Measurements from ENCODE around the gene SEPTIN11. TPM values are rescaled to one million over a fixed set of nuclear protein-coding genes. Genes with fewer than 3 reads are reported as not detected.

Gene SEPTIN11
- 139 TPM for total RNA-seq

DNA sequence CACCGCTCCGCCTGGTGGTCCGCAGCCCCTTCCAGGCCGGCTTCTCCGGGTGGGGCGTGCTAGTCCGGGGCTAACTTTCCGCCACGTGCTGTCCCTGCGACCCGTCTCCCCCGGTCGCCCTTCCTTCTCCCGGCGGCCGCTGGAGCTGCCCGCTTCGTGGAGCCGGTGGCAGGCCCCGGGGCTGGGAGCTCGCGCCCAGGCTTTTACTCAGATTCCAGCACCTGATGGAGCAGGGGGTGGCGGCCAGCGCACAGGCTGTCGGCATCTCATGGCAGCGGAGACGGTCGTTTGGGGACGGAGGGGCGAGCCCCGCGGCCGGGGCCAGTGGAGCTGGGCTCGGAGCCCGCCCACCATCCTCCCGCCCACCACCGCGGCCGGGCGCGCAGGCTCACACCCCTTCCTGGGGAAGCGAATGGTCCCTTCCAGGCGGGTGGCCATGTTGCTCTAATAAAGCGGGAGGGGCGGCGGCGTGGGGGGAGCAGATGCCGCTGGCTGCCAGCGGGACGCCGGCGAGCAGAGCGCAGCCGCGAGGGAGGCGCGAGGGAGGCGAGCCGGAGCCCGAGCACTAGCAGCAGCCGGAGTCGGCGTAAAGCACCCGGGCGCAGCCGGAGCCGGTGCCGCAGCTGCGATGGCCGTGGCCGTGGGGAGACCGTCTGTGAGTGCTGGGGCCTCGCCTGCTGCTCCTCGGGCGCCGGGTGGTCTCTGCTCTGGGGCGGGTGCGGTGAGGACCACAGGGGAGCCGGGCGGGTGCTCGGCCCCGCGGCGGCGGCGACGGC lies at the start of gene SEPTIN11:
SEPTIN11 (plus strand) TSS at position 477 of the 776 bp plus-strand sequence; CDS start at position 629, 152 bp downstream.
- peak; percentile 95 for DNase-seq (ENCODE audit: low spot score)

DNA sequence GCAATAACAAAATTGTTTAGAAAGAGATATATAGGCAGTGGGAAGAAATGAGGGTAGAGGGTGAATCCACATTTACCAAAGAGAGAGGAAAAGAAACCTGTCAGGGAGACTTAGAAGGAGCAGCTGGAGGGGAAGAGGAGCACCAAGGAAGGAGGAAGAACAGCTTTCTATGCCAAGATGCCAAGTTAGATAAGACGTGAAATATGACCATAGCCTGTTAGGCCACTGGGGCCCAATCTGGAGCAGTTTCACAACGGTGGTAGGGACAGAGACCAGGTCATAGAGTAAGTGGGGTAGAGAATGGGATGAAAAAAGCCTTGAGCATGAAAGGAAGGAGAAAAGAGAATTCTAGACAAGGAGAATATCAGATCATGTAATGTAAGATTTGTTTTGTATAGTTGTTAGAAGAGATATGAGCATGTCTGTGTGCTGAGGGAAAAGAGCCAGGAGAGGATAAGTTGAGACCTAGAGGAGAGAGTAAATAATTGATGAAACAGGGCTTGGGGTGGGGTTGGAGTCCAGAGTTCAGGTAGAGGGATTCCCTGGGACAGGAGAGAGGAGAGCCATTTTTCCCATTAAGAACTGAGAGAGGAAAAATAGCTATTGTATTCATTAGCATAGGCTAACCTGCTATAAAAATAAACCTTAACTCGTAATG lies 47.2 kb upstream of the SEPTIN11 start:
- DNase-seq (ENCODE audit: low spot score): no peak

DNA sequence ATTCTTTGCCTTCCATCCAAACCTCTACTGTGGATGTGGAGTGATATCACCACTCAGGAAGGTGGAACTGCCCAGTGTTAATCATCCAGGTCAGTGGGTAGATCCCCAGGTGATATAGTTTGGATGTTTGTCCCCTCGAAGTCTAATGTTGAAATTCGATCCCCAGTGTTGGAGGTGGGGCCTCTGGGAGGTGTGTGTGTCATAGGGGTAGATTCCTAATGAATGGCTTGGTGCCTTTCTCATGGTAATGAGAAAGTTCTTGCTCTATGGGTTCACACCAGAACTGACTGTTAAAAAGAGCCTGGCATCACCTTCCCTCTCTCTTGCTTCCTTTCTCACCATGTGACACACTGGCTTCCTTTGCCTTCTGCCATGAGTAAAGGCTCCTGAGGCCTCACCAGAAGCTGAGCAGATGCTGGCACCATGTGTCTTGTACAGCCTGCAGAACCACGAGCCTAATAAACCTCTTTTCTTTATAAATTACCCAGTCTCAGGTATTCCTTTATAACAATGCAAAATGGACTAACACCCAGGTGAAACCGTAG lies 44.8 kb upstream of the SEPTIN11 start:
- no peak for DNase-seq (ENCODE audit: low spot score)

DNA sequence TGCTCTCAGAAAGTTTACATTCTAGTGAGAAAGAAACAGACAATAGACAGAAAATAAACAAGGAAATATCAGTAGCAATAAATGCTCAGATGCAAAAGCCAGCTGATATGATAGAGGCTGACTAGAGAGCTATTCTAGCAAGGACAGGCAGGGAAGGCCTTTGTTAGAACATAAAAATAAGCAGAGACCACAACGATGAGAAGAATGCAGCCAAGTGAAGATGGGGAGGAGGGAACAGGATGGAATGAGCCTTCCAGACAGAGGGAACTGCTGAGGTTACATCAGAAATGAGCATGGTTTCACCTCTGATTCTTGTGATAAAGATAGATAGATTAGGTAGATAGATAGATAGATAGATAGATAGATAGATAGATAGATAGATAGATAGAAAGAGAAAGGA lies 44.0 kb upstream of the SEPTIN11 start:
- DNase-seq (ENCODE audit: low spot score): no peak

DNA sequence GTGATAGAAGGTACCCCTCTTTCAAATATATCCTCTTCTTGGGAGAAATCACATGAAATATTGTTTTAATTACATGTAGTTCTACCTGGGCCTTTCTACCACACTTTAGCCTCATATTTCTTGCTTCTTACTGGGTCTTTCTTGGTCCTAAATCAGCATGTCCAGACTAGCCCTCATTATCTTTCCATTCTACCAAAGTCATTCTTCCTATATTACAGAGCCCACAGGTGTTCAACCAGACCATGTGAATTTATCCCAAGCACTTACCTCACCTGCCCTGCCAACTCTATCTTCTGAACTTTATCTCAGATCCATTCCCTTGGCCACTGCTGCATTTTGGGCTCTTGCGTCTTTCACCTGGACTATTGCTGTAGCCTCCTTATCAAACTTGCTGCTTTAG lies 39.8 kb upstream of the SEPTIN11 start:
- no peak for DNase-seq (ENCODE audit: low spot score)

DNA sequence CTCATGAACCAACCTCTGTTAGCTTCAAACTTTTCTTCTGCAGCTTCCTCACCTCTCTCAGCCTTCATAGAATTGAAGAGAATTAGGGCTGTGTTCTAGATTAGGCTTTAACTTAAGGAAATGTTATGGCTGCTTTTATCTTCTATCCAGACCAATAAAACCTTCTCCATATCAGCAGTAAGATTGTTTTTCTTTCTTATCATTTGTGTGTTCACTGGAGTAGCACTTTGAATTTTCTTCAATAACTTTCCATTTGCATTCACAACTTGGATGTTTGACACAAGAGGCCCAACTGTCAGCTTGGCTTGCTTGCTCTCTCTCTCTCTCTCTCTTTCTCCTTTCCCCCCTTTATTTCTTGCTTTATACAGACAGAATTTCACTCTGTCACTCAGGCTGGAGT lies 28.8 kb upstream of the SEPTIN11 start:
- no peak for DNase-seq (ENCODE audit: low spot score)

DNA sequence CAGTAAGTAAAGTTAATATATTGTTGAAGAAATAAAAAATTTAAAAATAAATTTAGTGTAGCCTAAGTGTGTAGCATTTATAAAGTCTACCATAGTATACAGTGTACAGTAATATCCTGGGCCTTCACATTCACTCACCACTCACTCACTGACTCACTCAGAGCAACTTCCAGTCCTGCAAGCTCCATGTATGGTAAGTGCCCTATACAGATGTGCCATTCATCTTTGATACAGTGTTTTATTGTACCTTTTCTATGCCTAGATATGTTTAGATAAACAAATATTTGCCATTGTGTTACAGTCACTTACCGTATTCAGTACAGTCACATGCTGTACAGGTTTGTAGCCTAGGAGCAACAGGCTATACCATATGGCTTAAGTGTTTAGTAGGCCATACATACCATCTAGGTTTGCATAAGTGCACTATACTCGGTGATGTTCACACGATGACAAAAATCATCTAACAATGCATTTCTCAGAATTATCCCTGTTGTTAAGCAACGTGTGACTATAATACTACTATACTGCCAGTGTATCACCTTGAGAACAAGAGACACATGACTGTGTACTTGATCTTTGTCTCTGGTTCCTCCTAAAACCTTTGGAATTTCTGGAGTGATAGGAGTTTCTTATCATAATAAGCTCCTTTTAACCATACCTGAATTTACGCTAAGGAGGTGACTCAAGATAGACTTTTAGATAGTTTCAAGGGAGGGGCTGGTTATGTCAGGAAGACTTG lies 25.8 kb upstream of the SEPTIN11 start:
- no peak for DNase-seq (ENCODE audit: low spot score)

DNA sequence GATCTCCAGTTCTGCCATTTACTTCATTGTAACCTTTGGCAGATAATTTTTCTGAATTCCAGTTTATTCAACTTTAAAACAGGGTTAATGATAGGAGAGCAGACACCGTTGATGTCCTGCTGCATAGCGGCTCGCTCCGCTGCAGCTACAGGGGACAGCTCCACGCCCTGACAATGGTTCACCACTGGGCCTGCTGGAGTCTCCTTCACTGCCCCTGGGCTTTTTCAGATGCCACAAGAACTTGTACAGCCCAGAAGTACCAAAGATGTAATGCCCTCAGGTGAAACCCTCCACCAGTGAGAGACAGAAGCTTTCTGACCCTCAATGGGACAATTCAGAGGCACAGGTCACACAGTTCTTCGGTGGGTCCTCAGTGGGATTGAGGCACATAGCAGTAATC lies 22.7 kb upstream of the SEPTIN11 start:
- DNase-seq (ENCODE audit: low spot score): no peak

DNA sequence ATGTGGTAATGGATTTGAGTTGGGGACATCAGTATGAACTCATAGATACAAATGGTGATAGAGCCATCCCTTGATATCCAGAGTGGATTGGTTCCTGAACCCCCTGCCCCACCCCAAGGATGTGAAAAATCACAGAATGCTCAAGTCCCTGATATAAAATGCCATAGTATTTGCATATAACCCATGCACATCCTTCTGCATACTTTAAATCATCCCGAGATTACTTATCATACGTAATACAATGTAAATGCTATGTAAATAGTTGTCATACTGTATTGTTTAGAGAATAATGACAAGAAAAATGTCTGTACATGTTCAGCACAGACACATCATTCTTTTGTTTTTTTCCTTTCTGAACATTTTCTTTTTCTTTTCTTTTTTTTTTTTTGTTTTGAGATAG lies 18.9 kb upstream of the SEPTIN11 start:
- no peak for DNase-seq (ENCODE audit: low spot score)

DNA sequence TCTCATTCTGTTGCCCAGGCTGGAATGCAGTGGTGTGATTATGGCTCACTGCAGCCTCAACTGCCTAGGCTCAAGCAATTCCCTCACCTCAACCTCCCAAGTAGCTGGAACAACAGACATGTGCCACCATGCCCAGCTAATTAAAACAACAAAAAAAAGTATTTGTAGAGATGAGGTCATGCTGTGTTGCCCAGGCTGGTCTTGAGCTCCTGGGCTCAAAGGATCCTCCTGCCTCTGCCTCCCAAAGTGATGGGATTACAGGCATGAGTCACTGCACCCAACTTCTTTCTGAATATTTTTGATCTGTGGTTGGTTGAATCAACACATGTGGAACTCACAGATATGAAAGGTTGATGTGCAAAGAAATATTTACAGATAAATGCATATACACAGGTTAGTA lies 18.5 kb upstream of the SEPTIN11 start:
- DNase-seq (ENCODE audit: low spot score): no peak

DNA sequence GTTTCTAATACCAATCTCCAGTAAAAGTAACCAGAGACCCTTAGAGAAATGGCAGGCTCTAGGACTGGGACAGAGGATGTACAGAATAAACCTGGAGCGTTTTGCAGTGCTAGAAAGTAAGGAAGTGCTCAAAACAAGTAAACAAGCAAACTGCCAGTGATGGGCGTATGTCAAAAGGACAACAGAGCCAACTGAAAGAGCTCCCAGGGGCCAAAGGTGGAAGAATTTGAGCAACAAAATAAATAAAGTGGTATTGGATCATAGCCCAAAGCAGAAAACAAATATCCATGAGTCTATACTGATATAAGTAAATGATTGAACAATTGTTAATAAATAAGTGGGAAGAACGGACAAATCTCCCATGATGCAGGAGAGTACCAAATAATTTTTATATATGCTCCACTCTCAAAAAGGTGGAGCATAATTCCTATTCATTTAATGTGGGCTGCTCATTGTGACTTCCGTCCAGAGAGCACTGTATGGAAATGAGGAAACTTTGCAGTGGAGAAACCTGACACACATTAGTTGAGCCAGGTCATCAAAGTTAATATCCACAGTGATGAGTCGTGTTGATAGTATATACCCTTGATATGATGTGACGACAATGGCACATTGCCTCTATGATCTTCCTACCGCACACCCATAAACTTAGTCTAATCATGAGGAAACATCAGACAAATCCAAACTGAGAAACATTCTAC lies 17.8 kb upstream of the SEPTIN11 start:
- no peak for DNase-seq (ENCODE audit: low spot score)

DNA sequence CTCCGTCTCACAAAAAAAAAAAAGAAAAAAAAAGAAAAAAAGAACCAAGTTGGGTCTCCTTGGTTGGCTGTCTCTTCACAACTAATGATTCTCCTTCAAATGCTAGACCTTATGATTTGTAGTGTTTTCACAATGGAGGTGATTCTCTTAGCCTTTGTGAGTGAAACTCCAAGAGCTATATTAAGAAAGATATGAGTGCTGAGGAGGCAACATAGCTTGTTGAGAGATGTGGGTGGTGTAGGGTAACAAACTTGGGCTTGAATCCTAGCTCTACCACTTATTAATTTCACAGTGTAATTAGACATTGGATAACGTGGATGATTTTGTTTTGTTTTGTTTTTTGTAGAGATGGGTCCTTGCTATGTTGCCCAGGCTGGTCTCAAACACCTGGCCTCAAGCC lies 10.4 kb upstream of the SEPTIN11 start:
- no peak for DNase-seq (ENCODE audit: low spot score)

DNA sequence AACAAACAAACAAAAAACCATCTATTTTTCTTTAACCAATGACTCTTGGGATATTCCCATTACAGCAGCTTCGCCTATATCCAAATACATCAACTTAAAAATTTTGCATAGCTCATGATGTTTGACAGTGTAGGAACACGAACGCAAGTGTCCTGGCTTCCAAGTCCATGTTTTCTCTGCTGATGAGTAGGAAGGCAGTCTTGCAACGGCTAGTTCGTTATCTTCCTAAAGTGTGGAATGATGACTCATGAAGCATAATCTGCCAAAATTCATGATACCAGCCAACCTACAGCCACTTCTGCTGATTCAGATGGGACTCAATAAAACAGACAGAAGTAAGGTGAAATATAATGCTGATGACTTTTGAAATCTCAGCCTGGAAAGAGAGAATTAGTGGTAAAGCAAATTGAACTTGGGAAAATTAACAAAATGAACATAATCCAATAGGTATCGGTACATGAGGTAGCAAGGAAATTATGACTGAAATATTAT lies 6.4 kb upstream of the SEPTIN11 start:
- no peak for DNase-seq (ENCODE audit: low spot score)

DNA sequence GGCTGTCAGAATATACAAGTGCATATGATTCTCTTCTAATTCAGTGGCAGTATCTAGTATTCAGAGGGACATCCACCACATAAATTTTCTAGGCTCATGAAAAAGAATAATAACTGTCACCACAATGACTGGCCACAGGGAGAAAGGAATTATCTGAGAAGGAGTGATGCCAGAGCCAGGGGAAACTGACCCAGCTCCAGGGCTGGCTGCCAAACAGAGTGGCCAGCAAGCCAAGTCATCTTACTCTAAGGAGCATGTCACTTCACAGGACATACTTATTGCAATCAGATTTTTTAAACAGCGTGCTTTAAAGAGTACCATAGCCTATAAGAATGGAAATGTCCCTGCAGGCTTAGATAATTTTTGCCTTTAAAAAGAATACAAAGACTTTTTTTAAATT lies 5.8 kb upstream of the SEPTIN11 start:
- no peak for DNase-seq (ENCODE audit: low spot score)

DNA sequence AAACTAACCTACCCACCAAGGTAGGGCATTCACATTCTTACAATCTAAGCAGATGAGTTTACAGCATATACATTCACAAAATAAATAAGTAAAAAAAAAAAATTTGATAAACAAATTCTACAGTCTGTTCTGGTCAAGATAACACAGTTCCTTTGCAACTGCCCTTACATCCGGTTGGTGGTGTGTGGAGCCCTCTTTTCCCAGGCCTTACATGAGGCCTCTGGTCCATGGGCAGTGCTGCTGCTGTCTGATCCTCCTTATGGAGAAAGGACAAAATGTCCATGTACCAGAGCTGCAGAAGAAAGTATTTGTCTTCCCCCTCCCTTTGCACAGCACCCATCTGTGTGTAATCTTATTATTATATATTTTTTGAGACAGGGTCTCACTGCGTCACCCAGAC lies 2.2 kb upstream of the SEPTIN11 start:
- no peak for DNase-seq (ENCODE audit: low spot score)

DNA sequence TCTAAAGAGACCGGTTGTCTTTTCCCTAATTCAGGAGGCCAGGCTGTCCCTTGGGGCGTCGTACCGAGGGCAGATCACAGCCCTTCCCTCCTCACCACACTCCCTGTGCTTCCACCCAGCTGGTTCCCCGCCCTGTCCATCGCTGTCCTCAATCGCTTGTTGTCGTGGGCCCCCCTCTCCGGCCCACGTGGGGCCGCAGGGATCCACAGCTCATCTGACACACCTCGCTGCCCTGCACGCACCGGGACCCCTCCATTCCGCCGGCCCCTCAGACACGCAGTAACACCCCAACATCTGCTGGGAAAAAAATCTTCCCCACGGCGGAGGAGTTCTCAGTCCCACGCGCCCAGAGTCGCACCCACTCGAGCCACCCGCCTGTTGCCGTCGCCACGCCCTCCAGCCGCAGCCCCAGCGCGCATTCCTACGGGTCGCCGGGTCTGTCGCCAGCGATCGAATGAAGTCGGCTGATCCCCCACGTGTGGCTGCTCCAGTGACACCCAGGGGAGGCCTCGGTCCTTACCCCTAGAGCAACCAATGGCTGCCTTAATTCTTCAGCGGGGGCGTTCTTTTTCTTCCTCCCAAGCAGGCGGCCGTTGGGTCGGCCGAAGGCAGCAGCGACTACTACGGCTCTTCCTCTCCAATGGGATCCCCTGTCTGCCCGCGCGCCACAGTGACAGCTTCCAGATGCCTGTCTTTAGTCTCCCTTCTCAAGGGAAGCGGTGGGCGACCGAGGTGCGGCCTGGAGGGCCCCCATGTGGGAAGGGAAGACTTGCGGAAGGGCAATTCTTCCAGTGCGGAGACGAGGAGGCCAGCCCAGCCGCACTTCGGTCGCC lies 893 bp upstream of the SEPTIN11 start:
- DNase-seq (ENCODE audit: low spot score): peak; percentile 79

DNA sequence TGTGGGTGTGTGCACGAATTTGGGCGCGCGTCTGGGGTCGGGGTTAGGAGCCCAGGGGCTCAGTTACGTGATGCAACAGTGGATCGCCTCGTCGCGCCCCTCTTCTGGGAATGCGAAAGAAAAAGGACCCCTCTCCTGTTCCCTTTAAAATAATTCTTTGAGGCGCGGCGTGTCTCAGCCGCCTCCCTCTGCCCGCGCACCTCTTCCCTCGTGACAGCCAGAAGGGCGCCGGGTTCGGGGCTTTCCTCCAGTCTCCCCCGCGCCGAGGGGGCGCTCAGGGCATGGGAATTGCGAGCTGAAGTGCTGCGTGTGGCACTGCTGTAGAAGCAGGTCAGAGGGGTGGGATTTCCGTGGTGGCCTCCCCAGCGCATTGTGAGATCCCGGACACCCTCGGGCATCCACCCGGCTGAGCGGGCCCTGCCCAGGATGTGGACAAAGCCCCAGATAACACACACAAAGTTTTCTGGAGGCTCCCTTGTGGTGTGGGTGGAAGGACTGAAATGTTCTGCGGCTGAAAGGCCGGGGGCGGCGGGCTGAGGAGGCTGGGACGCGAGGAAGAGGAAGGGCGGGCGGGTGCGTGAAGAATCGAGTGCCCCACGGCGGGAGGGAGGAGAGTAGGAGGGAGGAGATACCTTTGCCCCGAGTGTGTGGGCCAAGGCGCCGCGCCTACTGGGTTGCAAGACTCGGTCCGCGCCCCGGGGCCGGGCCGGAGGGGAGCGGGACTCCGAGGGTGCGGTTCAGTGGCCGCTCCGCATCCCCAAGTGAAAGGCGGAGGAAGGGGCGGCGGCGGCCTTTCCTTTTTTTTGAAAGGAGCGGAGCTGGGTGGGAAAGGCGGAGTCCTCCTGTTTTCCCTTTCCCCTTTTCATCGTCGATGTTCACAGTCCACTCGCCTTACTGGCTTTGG lies 752 bp downstream of the SEPTIN11 start:
- DNase-seq (ENCODE audit: low spot score): peak; percentile 66

DNA sequence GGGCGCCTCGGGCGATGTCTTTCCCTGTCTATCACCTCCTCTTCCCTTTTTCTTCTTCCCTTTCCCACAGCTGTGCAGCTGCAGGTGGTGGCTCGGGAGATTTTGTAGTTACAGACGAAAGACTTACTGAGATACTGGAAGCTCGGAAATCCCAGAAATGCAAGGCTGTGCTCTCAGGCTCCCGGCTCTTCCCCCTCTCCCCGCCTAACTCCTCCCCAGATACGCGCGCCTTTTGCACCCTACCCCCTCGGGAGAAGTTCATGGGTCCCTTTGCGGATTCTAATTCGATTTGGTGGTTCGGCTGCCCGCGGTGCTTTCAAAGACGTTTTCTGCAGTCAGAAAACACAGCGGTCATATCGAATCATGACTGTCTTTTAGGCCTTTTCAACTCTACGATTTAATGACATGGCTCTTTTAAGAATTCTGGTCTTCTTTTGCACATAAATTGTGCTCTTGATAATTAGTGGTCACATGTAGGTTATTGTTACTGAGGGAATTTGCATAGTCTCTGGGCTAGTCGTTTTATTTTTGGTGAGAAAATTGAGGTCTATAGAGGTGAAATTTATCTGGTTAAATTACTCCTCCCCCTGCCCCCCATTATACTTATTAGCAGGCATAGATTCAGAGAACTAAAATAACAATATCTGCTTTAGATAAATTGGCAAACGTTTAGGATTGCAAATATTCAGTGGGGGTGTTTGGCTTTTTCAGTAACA lies 1.6 kb downstream of the SEPTIN11 start:
- DNase-seq (ENCODE audit: low spot score): peak; percentile 46

DNA sequence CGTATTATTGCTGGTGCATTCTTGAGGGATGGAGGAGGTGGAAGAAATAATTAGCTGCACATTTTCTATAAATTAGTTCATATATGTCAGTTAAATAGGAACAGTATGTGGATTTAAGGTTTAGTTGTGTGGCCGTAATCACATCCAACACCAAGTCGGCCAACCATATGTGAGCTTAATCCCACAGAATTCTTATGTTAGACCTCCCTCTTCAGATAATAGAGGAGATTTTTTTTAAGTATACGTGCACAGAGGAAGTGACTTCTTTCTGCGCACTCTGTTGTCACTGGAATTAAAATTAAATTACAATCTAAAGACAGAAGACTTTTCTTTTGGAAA lies 2.1 kb downstream of the SEPTIN11 start:
- no peak for DNase-seq (ENCODE audit: low spot score)

Data from ureter (tissue), 1 donor.